ENCODE results near the gene GFPT2.

GFPT2 gene

GRCh38 chr5:180333661-180334060 is 19.5 kb downstream of the GFPT2 start:
- ChIA-PET POLR2A (no interaction called here), CTCF (interaction anchor here (4.7 kb wide), 1 partner anchor 39 kb away, joined by 27 read pairs; no protein-coding TSS in a partner anchor)
- TF ChIP-seq CTCF (IDR thresholded peaks at IDR 0.05; ENCODE audit: control extremely low read depth, extremely low read depth, low read depth, missing control alignments): no peak
- DNase-seq (ENCODE audit: extremely low spot score): no peak

- ChIA-PET CTCF (interaction anchor here (4.7 kb wide), 1 partner anchor 39 kb away, joined by 27 read pairs; no protein-coding TSS in a partner anchor), POLR2A (no interaction called here)
- no peak for DNase-seq (ENCODE audit: extremely low spot score)
- no peak for TF ChIP-seq CTCF (IDR thresholded peaks at IDR 0.05; ENCODE audit: control extremely low read depth, extremely low read depth, low read depth, missing control alignments)
Measured at GRCh38 chr5:180332861-180333260, 20.3 kb downstream of the GFPT2 start.

GRCh38 chr5:180332051-180332517 is 21.1 kb downstream of the GFPT2 start:
- no peak for DNase-seq (ENCODE audit: extremely low spot score)
- ChIA-PET CTCF (interaction anchor here (4.7 kb wide), 1 partner anchor 38 kb away, joined by 27 read pairs; no protein-coding TSS in a partner anchor), POLR2A (interaction anchor here (0.7 kb wide), 1 partner anchor 121 kb away, joined by 3 read pairs; no protein-coding TSS in a partner anchor)
- TF ChIP-seq CTCF (IDR thresholded peaks at IDR 0.05; ENCODE audit: control extremely low read depth, extremely low read depth, low read depth, missing control alignments): no peak

GRCh38 chr5:180331647-180331950 is 21.5 kb downstream of the GFPT2 start:
- DNase-seq (ENCODE audit: extremely low spot score): no peak
- POLR2A ChIA-PET: interaction anchor here (0.7 kb wide), 1 partner anchor 120 kb away, joined by 3 read pairs; no protein-coding TSS in a partner anchor

GRCh38 chr5:180330810-180331646 is 22.1 kb downstream of the GFPT2 start:
- ChIA-PET CTCF (interaction anchor here (3.6 to 4.7 kb wide), 4 partner anchors 28 to 129 kb away, joined by 23 to 73 read pairs (median 38); partner anchors contain the start of gene MAPK9), POLR2A (no interaction called here)
- TF ChIP-seq CTCF (IDR thresholded peaks at IDR 0.05; ENCODE audit: control extremely low read depth, extremely low read depth, low read depth, missing control alignments): no peak
- DNase-seq (ENCODE audit: extremely low spot score): no peak

More at GRCh38 chr5:180331647-180331950, 21.5 kb downstream of the GFPT2 start:
- CTCF ChIA-PET: interaction anchor here (4.0 to 4.7 kb wide), 2 partner anchors 37 to 129 kb away, joined by 23 to 27 read pairs; no protein-coding TSS in a partner anchor
- no peak for TF ChIP-seq CTCF (IDR thresholded peaks at IDR 0.05; ENCODE audit: control extremely low read depth, extremely low read depth, low read depth, missing control alignments)

GRCh38 chr5:180330270-180330648 is 22.9 kb downstream of the GFPT2 start:
- ChIA-PET POLR2A (no interaction called here), CTCF (interaction anchor here (2.3 to 4.0 kb wide), 4 partner anchors 27 to 205 kb away, joined by 12 to 73 read pairs (median 36); partner anchors contain the start of gene MAPK9)
- no peak for DNase-seq (ENCODE audit: extremely low spot score)
- TF ChIP-seq CTCF (IDR thresholded peaks at IDR 0.05; ENCODE audit: control extremely low read depth, extremely low read depth, low read depth, missing control alignments): no peak

Measured in GM10248 (cell line).